Kasumi-1 (cell line): ENCODE measurements around the gene ALOX15B.
"Not testable (repeated sequence)": the region's sequence is repeated elsewhere in the genome, so short reads cannot be mapped to it uniquely, and the experiment has no call there.

Experiments used
- DNase-seq, 2 experiments: peaks; one replicate each; lab custom pipeline; 2025; lab: John Stamatoyannopoulos, UW

The ALOX15B gene

GRCh38 chr17:8041249-8041928 is 2.5 kb downstream of the ALOX15B start:
- peak; percentile 46 to 48 for DNase-seq

- no peak for DNase-seq
These were observed 3.1 kb downstream of the ALOX15B start for GRCh38 chr17:8041979-8042378.

GRCh38 chr17:8044819-8045810 is 6.3 kb downstream of the ALOX15B start:
- no peak for DNase-seq

- DNase-seq, result no peak
These were observed 7.6 kb downstream of the ALOX15B start for GRCh38 chr17:8046306-8046928.

DNA sequence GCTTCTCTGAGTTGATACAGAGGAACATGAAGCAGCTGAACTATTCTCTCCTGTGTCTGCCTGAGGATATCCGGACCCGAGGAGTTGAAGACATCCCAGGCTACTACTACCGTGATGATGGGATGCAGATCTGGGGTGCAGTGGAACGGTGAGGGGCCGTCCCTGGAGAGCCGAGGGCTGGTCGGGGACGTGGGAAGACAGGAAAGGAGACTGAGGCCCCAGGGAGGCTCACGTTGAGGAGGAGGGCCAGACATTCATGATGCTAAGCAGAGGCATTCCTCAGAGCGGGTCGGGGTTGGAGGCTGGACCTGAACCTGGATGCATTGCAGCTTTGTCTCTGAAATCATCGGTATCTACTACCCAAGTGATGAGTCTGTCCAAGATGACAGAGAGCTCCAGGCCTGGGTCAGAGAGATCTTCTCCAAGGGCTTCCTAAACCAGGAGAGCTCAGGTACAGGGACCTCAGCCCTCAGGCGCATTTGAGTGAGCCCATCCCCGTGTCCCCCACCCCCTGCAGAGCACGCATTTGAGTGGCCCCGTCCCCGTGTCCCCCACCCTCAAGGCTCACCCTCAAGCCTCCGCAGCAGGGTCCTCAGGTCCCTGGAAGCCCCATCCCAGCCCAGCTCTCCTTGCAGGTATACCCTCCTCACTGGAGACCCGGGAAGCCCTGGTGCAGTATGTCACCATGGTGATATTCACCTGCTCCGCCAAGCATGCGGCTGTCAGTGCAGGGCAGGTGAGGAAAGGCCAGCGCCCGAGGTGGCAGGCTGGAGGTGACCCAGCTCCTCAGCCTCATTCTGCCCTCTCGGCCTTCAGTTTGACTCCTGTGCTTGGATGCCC is 8.3 kb downstream of the ALOX15B start:
- DNase-seq, result no peak

DNA sequence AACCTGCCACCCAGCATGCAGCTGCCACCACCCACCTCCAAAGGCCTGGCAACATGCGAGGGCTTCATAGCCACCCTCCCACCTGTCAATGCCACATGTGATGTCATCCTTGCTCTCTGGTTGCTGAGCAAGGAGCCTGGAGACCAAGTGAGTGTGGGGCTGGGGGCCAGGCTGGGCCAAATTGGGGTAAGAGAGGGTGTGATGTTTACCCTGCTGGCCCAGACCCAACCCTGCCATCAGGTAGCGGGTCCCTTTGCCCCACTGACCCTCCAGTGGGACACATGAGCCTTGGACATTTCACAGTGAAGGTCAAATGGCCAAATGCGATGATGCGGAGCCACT is 8.9 kb downstream of the ALOX15B start:
- no peak for DNase-seq

DNA sequence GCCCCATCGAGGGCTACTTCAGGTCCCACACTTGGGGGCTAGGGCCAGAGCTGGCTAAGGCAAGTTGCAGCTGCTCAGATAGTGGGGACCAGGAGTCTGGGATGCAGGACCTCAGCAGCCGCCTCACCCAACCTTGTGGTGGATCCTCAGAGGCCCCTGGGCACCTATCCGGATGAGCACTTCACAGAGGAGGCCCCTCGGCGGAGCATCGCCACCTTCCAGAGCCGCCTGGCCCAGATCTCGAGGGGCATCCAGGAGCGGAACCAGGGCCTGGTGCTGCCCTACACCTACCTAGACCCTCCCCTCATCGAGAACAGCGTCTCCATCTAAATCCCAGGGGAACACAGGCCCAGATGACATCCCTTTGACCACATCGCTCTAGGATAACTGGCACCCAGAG is 9.4 kb downstream of the ALOX15B start:
- DNase-seq, result no peak

DNA sequence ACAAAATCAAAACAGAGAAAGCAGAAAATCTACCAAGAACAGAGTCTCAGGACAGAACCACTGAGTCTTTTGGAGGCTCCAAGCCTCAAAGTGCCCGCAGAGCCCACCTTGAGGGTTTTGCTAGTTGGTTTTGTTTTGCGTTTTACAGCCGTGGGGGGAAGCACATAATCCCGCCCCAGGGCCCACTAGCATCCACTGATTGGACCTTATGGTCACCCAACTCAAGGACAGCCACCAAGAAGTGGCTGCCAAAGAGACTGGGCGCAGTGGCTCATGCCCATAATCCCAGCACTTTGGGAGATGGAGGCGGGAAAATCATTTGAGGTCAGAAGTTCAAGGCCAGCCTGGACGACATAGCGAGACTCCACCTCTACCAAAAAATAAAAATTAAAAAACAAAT is 9.9 kb downstream of the ALOX15B start:
- no peak for DNase-seq

DNA sequence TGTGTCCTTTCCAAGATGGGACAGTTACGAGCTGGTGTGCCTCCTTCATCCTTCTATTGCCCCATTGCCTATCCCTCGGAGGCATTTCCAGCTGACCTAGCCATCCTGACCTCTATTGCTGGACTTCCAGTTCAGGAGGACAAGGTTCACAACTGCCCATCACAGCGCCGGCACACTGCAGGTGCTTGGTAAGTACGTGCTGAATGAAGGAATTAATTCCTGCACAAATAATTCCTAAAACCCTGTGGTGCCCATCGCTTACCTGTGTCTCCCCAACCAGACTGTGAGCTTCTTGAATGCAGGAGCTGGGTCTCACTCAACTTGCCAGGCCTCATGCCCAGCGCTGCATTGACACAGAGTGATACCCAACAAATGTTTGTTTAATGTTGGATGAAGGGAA is 13.0 kb downstream of the ALOX15B start:
- no peak for DNase-seq

DNA sequence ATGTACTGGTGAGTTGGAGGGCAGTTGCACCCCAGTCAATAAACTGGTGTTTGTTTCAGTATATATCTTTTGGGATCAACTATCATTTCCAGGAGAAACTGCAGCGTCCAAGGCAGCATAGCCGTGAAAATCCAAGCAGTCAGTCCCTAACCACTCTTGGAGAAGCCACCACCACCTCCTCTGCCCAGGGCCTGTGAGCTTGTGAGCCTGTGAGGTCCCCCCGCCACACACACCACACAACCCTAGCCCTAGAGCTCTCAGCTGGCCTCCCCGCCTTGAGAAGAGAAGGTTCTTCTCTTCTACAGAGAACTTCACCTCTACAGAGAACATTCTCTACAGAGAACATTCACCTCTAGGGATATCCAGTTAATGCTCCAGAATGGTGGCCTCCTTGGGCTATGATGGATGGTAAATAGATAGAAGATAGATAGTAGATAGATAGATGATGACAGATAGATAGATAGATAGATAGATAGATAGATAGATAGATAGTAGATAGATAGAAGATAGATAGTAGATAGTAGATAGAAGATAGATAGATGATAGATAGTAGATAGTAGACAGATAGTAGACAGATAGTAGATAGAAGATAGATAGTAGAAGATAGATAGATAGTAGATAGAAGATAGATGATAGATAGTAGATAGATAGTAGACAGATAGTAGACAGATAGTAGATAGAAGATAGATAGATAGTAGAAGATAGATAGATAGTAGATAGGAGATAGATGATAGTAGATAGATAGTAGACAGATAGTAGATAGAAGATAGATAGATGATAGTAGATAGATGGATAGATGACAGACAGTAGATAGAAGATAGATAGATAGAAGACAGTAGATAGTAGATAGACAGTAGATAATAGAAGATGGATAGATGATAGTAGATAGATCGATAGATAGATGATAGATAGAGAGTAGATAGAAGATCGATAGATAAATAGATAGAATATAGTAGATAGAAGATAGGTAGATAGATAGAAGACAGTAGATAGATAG is 13.7 kb downstream of the ALOX15B start:
- DNase-seq, result no peak

DNA sequence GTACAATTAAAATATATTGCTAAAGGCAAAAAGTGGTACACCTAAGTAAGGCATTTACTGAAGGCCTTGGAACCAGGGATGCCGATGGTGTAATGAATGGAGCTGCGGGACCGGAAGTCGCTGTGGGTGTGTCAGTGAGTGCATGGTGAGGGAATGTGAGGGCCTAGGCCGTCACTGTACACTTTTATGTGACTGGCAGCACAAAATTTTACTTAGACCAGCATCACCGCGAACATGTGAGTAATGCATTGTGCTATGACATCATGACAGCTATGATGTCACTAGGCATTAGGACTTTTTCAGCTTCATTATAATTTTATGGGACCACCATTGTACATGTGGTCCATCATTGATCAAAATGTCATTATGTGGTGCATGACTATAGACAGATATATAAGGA is 14.7 kb downstream of the ALOX15B start:
- no peak for DNase-seq

DNA sequence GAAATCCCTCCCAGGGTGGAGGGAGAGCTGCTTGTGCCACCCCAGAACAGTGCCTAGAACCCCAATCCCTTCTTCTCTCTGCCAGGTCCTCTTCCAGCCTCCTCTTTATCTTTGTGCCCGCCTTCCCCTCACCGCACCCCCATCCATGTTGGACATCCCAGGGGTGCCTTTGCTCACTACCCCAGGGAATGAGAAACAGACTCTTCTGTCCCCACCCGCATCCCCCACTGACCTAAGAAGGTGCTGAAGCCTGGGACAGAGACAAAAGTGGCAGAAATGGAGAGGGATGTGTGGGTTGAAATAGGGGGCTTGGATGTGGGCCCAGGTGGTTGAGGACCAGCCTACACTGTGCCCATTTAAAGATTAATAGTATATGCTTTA is 17.0 kb downstream of the ALOX15B start:
- no peak for DNase-seq

DNA sequence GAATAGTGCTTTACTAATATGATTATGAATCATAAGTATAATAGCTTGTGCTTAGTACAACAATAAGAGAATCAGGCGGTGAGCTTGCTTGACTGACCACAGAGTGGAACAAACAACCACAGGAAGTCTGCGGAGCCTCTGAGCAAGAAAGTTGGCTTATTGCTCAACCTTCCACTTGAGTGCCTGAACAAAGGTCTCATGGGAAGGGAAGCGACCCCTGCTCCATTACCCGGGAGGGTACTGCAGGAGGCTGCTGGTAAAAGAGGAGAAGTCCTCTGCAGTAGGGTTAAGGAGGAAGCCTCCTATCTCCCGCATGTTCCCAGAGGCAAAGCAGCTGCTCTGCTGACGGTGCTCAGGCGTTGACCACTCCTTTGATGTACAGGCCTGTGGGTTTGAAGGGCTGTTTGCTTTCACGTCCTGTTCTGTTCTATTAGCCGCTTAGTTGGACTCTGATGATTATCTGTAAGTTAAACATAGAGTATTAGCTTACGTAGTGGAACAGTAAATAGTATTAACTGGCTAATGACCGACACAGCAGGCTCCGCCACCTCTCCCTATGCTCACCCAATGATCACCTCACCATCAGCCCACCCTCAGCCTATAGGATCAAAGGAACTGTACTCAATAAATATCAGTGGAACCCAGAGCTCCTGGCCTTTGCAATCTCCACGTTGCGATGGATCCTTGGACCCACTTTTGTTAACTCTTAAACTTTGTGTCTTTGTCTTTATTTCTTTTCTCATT is 17.5 kb downstream of the ALOX15B start:
- peak; percentile 20 to 49 for DNase-seq

DNA sequence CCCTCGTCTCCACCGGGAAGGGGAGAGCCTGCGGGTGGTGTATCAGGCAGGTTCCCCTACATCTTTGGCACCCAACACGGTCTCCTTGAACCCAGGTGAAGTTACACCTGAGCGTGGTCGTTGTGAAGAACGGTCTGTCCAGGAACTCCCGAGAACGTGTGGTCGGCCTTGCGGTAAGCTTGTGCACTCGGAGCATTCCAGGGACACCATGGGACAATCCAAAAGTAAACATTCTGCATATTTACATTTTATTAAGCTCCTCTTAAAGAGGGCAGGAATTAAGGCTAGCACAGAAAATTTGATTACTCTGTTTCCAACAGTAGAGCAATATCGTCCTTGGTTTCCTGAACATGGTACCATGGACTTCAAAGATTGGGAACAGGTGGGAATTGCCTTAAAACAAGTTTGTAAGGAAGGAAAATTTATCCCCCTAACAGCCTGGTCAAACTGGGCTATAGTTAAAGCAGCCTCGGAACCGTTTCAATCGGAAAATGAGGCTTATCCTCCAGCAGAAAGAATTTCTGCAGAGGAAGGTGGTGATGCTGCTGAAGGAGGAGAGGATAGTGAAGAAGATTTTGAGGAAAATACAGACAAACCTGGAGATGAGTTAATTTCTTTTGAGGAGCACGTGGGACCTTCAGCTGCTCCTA is 18.2 kb downstream of the ALOX15B start:
- no peak for DNase-seq

DNA sequence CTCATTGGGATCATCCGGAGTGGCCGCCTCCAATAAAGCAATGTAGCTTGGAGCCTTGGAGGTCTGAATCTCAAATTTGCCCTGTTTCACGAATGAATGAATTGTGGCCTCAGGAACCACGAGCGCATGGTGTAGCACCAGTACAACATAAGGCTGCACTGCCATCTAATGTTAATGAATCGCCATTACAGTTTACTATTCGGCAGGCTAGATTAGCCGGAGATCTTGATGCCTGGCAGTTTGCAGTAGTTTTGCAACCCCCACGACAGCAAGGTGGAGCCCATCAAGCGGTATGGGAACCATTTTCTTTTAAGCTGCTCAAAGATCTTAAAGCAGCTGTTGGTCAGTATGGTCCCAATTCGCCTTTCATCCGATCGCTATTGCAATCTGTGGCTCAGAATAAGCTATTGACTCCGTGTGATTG is 18.8 kb downstream of the ALOX15B start:
- DNase-seq, result peak; percentile 73 to 74

- DNase-seq, result no peak
These were observed 20.3 kb downstream of the ALOX15B start for GRCh38 chr17:8059131-8059530.

DNA sequence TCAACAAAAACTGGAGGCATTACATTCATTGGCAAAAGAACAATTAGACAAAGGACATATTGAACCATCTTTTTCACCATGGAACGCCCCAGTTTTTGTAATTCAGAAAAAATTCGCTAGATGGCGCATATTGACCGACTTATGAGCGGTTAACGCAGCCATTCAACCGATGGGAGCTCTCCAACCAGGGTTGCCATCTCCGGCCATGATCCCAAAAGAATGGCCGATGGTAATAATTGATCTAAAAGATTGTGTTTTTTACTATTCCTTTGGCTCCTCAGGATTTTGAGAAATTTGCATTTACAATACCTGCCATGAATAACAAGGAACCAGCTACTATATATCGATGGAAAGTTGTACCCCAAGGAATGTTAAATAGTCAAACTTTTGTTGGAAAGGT is 21.4 kb downstream of the ALOX15B start:
- peak; percentile 24 to 34 for DNase-seq

DNA sequence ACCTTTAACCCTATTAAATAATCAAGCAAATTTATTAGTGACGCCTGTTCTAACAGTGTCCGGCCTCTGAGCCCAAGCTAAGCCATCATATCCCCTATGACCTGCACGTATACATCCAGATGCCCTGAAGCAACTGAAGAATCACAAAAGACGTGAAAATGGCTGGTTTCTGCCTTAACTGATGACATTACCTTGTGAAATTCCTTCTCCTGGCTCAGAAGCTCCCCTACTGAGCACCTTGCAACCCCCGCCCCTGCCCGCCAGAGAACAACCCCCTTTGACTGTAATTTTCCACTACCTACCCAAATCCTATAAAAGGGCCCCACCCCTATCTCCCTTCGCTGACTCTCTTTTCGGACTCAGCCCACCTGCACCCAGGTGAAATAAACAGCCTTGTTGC is 23.0 kb downstream of the ALOX15B start:
- DNase-seq, result not testable (repeated sequence)

DNA sequence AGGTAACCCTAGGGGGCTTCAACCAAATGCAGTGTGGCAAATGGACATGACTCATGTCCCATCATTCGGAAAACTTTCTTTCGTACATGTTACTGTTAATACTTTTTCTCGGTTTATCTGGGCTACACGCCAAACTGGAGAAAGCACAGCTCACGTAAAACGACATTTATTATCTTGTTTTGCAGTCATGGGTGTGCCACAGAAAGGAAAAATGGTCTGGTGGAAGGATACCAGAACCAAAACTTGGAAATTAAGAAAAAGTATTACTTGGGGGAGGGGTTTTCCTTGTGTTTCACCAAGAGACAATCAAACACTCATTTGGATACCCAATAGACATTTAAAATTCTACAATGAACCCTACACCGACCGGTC is 23.6 kb downstream of the ALOX15B start:
- DNase-seq, result no peak
